NCI-H460 (cell line): ENCODE results near the gene ZNRF3. TPM values are rescaled to one million over a fixed set of nuclear protein-coding genes. Genes with fewer than 3 reads are reported as not detected.
"Not testable (repeated sequence)": the region's sequence is repeated elsewhere in the genome, so short reads cannot be mapped to it uniquely, and the experiment has no call there.

Experiments
- DNase-seq: peaks from one replicate; pipeline ENCODE4 v3.0.0-alpha.2; 2016; ENCODE audit warnings: low read depth; ENCODE audit errors: extremely low read depth
- total RNA-seq: library from RNA; depleted of rRNA; stranded (reverse); fragments of >200 nt; shearing (Covaris generic); gene quantifications from 2 replicates; pipeline ENCODE4 v1.2.3, GENCODE V29; 2014

ZNRF3 gene
- total RNA-seq, 1 experiment from 2014 or later, result 2.8 TPM

- no peak for DNase-seq
Measured at GRCh38 chr22:29000641-29001040, 117.3 kb downstream of the ZNRF3 start.

- no peak for DNase-seq
Measured at GRCh38 chr22:29002603-29003002, 119.2 kb downstream of the ZNRF3 start.

- DNase-seq, result no peak
Measured at GRCh38 chr22:29003552-29003951, 120.2 kb downstream of the ZNRF3 start.

- no peak for DNase-seq
Measured at GRCh38 chr22:29003975-29004646, 120.7 kb downstream of the ZNRF3 start.

- no peak for DNase-seq
Measured at GRCh38 chr22:29004647-29005371, 121.4 kb downstream of the ZNRF3 start.

GRCh38 chr22:29005754-29006153 is 122.4 kb downstream of the ZNRF3 start:
- DNase-seq, result not testable (repeated sequence)

GRCh38 chr22:29006346-29006745 is 123.0 kb downstream of the ZNRF3 start:
- no peak for DNase-seq

- no peak for DNase-seq
Measured at GRCh38 chr22:29009148-29009547, 125.8 kb downstream of the ZNRF3 start.

GRCh38 chr22:29011240-29012100 is 128.1 kb downstream of the ZNRF3 start:
- DNase-seq, result no peak

- no peak for DNase-seq
Measured at GRCh38 chr22:29012101-29012433, 128.7 kb downstream of the ZNRF3 start.

- DNase-seq, result no peak
Measured at GRCh38 chr22:29012952-29013351, 129.6 kb downstream of the ZNRF3 start.

- DNase-seq, result no peak
Measured at GRCh38 chr22:29014293-29014692, 130.9 kb downstream of the ZNRF3 start.

- DNase-seq, result no peak
Measured at GRCh38 chr22:29014773-29015172, 131.4 kb downstream of the ZNRF3 start.

- DNase-seq, result no peak
Measured at GRCh38 chr22:29016067-29016938, 132.9 kb downstream of the ZNRF3 start.

- no peak for DNase-seq
Measured at GRCh38 chr22:29018293-29019189, 135.2 kb downstream of the ZNRF3 start.

GRCh38 chr22:29022101-29022817 is 138.9 kb downstream of the ZNRF3 start:
- DNase-seq, result no peak

GRCh38 chr22:29023172-29023796 is 139.9 kb downstream of the ZNRF3 start:
- no peak for DNase-seq

- no peak for DNase-seq
Measured at GRCh38 chr22:29026579-29026978, 143.2 kb downstream of the ZNRF3 start.
